Measurements from ENCODE around the gene CTNND1.
"Not testable (repeated sequence)": the region's sequence is repeated elsewhere in the genome, so short reads cannot be mapped to it uniquely, and the experiment has no call there.

- not testable (repeated sequence) for TF ChIP-seq CTCF (IDR thresholded peaks at IDR 0.05); ZFX (IDR thresholded peaks at IDR 0.05; ENCODE audit: borderline replicate concordance)
Measured at GRCh38 chr11:57838609-57839008, 77.0 kb downstream of the CTNND1 start.
